ENCODE data around the gene CCDC40. TPM values are rescaled to one million over a fixed set of nuclear protein-coding genes. Genes with fewer than 3 reads are reported as not detected.

Gene CCDC40
- total and polyA plus RNA-seq, 2 of the 13 experiments (the other 11 are each of a cell fraction or from before 2014, with no cell fraction given) = 4.1 to 5.5 TPM

GRCh38 chr17:79988185-79988971, 48.1 kb upstream of the CCDC40 start (continued):
- TF ChIP-seq AFF4 (CRISPR knock-in tag; IDR thresholded peaks at IDR 0.05) (no peak), ADNP (CRISPR knock-in tag; IDR thresholded peaks at IDR 0.05) (no peak), PBX3 (CRISPR knock-in tag; IDR thresholded peaks at IDR 0.05; ENCODE audit: borderline replicate concordance) (no peak), PRPF4 (IDR thresholded peaks at IDR 0.05; ENCODE audit: low read depth, low read length, poor library complexity, severe bottlenecking) (no peak), MTF2 (CRISPR knock-in tag; IDR thresholded peaks at IDR 0.05; ENCODE audit: borderline replicate concordance) (no peak), CREB1 (IDR thresholded peaks at IDR 0.05) (peak; percentile 21; the same call in 1 of the 2 replicates), CREB1 (CRISPR knock-in tag; IDR thresholded peaks at IDR 0.05) (0 out of 2 replicates have a peak, but pooled peaks have one; percentile 75), ZBTB1 (CRISPR knock-in tag; IDR thresholded peaks at IDR 0.05; ENCODE audit: borderline replicate concordance) (no peak), ZGPAT (CRISPR knock-in tag; IDR thresholded peaks at IDR 0.05) (peak; percentile 98), ZNF7 (CRISPR knock-in tag; IDR thresholded peaks at IDR 0.05) (no peak), ZNF224 (CRISPR knock-in tag; IDR thresholded peaks at IDR 0.05) (no peak), ZNF256 (CRISPR knock-in tag; conservative IDR thresholded peaks at IDR 0.05) (0 out of 2 replicates have a peak, but pooled peaks have one; percentile 38), IRX3 (CRISPR knock-in tag; IDR thresholded peaks at IDR 0.05; ENCODE audit: borderline replicate concordance, low read depth) (no peak), EP300 (IDR thresholded peaks at IDR 0.05; ENCODE audit: low read depth in 2 of 2, low read length in 2 of 2) (peak; percentile 59 to 88; a peak in 3 of 4 replicates), EP300 (CRISPR knock-in tag; IDR thresholded peaks at IDR 0.05; ENCODE audit: borderline replicate concordance) (peak; percentile 94), ZNF776 (CRISPR knock-in tag; IDR thresholded peaks at IDR 0.05) (no peak), ZFP62 (CRISPR knock-in tag; IDR thresholded peaks at IDR 0.05) (no peak), KDM4B (CRISPR knock-in tag; IDR thresholded peaks at IDR 0.05) (peak; percentile 60; the same call in 1 of the 2 replicates), HOXA9 (CRISPR knock-in tag; IDR thresholded peaks at IDR 0.05; ENCODE audit: borderline replicate concordance) (no peak), ZNF275 (CRISPR knock-in tag; IDR thresholded peaks at IDR 0.05; ENCODE audit: borderline replicate concordance) (peak; percentile 90; the same call in 1 of the 2 replicates), CENPBD1 (CRISPR knock-in tag; IDR thresholded peaks at IDR 0.05; ENCODE audit: borderline replicate concordance, low read depth) (no peak)
